T-helper 22 cell (primary cell): Measurements from ENCODE around the gene C19orf18.
"Not testable (repeated sequence)": the region's sequence is repeated elsewhere in the genome, so short reads cannot be mapped to it uniquely, and the experiment has no call there.

ENCODE experiments used
- DNase-seq: peaks from one replicate; pipeline ENCODE4 v3.0.0-alpha.2; 2020; ENCODE audit warnings: low read depth

The C19orf18 gene

DNA sequence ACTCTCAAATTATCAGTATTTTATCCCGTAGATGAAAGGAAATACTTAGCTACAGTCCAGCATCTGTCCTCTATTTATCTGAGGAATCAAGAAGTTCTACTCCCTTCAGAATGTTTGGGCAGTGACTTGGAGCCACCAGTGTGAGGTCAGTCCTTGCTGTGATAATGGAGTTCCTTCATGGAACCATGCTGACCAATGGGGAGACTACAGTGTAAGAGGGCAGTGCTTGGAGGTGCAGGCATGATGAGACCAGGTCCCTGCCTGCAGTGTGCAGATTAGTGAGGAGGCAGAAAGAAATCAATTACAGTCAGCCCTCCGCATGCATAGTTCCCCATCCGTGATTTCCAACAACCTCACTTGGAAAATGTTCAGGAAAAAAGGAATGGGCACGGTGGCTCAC is at the start of gene C19orf18:
TSS of gene C19orf18 (minus strand) at position 101 of the 400 bp plus-strand sequence. CDS start 102 bp downstream, outside the sequence.
- no peak for DNase-seq

DNA sequence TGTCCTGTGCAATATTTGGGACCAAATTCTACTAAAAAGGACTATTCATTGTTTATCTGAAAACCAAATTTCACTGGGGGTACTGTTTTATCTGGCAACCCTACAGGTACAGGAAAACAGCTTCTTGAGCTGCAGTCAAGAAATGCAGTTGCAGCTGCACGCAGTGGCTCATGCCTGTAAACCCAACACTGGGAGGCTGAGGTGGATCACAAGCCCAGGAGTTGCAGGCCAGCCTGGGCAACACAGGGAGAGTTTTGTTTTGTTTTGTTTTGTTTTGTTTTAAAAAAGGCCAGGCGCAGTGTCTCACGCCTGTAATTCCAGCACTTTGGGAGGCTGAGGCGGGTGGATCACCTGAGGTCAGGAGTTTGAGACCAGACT is 47.9 kb upstream of the C19orf18 start:
- DNase-seq, result no peak

DNA sequence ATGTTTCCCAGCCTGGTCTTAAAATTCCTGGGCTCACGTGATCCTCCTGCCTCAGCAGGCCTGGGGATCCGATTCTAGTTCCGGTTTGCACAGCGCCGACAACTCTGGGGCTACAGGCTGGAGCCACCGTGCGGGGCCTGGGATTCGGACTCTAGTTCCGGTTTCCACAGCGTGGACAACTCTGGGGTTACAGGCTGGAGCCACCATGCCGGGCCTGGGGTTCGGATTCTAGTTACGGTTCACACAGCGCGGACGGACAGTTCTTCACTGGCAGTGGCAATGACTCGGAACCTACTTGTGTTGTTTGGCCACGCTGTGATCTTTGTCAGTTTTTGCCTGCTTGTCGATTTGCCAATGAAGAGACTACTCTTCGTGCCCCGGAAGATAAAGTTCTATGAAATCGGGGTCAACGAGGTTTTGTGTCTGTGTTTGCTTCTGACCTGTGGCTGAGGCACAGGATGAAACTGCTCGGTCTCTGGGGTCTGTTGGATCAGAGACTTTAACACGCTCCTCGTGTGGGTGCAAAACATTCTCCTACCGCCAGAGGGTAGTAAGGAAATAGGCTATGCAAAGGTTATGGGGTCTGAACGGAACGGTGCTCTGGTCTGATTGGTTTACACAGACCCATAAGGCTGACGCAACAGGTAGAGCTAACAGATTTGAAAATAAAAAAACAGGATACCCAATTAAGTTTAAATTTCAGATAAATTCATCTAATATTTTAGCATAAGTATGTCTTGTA is 47.4 kb upstream of the C19orf18 start:
- DNase-seq, result no peak

DNA sequence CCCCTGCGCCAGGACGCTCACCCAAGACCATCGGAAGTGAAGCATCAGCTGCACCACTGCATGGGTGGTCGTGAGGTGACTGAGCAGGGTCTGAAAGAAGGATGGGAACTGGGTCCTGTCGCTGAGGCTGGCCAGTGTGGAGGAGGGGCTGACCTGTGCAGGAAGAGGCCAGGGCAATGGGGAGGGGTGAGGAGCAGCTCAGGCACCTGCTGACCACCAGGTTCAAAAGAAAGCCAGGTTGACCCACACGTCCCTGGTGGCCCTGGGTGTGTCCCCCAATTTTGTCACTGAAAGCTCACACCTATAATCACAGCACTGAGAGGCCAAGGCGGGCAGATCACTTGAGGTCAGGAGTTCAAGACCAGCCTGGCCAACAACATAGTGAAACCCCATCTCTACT is 45.8 kb upstream of the C19orf18 start:
- DNase-seq, result no peak

DNA sequence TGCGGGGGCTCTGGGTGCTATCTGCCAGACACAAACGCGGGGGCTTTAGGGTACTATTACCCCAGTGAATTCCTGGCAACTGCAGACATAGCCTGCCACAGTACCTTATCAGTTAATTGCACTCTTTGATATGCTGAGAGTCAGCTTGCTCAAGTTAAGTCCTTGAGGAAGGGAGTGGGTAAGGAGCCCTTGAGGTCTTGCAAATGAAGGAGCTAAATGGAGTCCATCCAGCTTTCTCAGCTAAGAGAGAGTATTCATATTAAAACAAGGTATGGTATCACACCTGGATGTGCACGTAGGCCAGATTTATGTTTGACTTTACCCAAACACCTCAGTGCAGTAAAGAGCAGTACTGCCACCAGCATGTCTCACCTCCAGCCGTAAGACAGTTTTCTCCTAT is 39.8 kb upstream of the C19orf18 start:
- DNase-seq, result no peak

DNA sequence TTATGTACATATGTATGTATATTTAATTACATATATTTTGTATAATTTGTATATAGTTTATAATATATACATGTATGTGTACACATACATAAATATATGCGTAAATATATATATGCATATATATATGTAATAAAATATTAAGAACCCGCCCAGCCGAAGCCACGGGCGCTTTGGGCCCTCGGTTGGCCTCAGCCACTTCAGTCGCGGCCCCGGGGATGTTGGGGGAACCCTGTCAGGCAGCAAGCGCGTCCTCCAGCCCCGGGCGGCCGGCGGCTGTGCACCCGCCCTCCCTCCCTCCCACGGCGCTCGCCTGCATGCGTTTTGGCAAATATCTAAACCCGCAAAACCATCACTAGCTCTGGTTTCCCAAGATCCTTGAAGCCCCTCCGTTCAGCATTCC is 36.2 kb upstream of the C19orf18 start:
- DNase-seq, result no peak

DNA sequence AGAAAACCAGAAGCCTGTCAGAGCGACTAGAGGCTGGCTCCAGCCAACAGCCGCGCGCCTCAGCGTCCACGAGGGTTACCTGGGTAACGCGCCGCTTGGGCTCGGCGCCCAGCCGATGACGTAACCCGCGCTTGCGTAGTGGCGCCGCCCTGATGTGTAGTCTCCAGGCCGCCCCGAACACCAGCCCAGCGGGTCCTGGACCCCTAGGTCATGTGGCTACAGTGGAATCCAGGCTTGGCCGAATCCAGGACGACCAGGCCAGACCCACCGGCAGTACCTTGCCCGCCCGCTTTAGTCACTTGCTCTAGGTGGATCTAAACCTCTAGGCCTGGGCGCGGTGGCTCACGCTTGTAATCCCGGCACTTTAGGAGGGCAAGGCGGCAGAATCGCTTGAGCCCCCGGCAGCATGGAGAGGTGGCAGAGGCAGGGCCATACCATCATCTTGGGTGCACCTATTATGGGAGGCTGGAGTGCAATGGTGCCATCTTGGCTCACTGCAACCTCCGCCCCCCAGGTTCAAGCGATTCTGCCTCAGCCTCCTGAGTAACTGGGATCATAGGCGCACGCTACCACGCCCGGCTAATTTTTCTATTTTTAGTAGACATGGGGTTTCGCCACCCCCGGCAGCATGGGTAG is 35.5 kb upstream of the C19orf18 start:
- DNase-seq, result no peak

DNA sequence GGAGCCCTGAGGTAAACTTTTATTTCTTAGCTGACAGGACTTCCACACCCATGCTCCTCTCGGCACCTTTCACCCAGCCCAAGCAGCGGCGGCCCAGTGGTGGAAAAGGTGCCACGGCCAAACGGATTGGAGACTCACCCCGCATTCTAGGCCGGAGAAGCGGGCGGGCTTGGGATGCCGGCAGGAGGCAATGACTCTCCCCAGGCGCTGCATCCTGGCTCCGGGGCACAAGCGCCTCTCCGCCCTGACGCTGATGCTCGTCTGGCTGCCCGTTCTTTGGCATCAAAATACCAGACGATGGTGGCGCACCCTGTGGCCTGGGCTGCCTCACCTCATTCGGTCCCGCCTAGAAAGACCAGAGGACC is 34.9 kb upstream of the C19orf18 start:
- no peak for DNase-seq

DNA sequence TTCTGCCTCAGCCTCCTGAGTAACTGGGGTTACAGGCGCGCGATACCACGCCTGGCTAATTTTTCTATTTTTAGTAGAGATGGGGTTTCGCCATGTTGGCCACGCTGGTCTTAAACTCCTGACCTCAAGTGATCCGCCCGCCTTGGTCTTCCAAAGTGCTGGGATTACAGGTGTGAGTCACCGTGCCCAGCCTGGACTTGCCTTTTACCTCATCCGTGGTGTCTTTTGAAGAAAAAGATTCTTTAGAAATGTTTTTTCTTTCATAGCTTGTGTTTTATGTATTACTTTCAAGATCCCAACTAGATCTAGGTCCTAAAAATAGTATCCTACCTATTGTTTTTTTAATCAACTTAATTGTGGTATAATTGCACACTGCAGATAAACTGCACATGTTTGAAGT is 34.5 kb upstream of the C19orf18 start:
- DNase-seq, result not testable (repeated sequence)

DNA sequence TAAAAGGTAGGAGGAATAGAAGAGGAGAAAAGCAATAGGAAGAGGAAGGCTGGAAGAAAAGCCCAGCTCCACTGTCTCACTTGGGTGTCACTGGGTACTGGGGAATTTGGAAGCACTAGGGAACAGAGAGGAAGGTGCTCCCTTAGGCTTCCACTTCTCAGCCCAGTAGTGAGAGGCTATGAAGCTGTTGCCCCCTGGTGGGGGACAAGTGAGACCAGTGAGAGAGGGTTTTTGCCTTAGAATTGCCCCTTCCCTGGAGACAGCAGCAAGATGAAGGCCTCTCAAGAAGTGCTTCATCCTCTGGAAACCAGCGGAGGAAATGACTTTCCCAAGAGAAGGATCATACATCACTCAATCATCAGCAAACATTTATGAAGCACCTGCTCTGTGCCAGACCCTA is 33.0 kb upstream of the C19orf18 start:
- no peak for DNase-seq

DNA sequence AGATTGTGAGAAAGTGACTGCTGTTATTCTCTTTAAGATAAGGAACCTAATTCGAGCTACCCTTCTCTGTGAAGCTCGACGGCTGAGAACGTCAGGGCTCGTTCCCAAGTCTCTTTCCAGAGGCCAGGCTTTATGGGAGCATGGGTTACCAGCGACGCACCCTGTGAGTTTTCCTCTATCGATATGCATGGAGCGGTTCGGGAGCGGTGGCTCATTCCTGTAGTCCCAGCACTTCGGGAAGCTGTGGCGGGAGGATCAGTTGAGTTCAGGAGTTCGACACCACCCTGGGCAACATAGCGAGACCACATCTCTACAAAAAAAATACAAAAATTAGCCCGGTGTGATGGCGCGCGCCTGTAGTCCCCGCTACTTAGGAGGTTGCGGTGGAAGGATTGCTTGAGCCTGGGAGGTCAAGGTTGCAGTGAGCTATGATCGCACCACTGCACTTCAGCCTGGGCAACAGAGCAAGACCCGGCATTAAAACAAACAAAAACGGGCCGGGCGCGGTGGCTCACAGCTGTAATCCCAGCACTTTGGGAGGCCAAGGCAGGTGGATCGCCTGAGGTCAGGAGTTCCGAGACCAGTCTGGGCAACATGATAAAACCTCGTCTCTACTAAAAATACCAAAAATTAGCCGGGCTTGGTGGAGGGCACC is 29.0 kb upstream of the C19orf18 start:
- no peak for DNase-seq

DNA sequence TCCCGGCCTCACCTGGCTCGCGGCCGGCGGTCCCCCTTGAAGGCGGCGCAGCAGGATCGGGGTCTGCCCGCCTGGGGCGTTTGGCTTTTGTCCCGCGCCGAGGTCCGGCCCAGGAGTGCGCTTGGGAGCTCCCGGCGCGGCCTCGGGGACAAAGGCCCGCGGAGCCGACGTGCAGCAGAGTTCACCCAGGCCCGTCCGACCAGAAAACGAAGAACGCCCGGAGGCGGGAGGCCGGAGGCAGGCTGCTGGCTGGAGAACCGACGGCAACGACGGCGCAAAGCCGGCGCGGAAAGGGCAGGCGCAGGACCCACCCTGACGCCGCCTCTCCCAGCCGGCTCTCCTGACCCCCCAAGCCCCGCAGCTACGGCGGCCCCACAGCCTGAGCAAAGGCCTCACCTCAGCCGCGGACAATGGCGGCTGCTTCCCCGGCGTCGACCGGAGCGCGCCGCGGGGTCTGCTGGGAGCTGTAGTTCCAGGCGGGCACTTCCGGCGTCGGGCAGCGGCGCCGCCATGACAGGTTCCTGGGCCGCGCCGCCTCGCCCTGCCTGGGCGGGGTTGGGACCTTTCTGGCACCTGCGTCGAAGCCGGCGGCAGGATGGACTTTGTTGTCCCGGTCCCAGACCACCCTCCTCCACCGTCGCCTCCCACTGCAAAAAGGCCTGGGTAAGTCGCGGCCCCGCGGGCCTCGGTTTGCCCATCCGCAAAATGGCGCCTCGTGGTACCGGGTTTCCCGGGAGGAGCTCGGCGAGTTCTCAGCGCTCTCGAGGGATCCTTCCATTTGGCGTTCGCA is 28.2 kb upstream of the C19orf18 start, which contains the start of gene ZNF606:
TSS of gene ZNF606 (minus strand) at position 437 of the 790 bp plus-strand sequence. CDS start 1,501 bp downstream, outside the sequence.
- peak; percentile 71 for DNase-seq

DNA sequence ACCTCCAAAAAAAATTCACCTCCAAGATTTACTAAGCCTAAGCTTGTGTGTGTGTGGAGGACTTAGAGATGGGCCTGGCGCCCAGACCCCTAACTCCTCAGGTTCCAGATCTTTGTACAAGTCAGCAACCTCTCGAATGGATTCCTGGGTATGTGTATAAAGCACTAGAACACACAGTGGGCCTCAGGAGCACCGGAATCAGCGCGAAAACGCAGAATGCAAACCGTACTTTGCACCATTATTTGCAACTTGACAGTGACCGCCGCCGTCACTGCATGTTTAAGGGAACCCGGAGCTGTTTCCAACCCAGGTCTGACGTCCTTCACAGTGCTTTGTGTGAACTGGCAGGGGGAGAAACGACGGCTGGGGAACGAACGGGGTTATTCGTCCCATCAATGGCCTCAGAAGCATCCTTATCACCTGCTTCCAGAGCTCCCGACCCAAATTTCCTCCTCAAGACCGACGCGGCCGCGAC is 27.6 kb upstream of the C19orf18 start:
- no peak for DNase-seq

DNA sequence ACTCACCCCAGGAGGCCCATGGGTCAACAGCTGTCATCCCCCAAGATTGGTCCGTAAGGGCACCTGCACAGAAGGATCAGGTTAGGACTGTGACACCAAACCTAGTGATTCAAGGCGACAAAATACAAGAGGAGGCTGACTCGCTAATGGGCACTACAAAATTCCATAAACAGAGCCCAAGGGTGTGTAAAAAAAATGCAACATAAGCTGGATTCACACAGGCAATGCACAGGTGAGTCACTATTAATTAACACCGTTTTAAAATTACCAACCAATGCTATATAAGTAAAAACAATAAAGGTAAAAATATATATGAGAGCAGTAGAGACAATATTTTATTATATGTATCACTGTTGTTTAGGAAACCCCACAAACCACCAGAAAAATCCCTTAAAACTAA is 26.3 kb upstream of the C19orf18 start:
- DNase-seq, result no peak

DNA sequence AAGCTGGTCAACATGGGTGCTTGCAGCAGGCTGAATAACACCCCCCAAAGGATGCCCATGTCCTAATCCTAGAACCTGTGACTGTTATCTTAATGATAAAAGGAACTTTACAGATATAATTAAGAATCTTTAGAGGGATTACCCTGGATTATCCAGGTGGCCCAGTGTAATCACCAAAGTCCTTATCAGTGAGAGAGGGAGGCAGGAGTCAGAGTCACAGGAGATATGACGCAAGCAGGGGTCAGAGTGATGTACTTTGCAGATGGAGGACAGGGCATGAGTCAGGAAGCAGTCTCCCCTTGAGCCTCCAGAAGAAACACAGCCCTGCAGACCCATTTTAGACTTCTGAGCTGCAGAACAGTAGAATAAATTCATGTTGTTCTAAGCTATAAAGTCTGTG is 18.5 kb upstream of the C19orf18 start:
- DNase-seq, result no peak

DNA sequence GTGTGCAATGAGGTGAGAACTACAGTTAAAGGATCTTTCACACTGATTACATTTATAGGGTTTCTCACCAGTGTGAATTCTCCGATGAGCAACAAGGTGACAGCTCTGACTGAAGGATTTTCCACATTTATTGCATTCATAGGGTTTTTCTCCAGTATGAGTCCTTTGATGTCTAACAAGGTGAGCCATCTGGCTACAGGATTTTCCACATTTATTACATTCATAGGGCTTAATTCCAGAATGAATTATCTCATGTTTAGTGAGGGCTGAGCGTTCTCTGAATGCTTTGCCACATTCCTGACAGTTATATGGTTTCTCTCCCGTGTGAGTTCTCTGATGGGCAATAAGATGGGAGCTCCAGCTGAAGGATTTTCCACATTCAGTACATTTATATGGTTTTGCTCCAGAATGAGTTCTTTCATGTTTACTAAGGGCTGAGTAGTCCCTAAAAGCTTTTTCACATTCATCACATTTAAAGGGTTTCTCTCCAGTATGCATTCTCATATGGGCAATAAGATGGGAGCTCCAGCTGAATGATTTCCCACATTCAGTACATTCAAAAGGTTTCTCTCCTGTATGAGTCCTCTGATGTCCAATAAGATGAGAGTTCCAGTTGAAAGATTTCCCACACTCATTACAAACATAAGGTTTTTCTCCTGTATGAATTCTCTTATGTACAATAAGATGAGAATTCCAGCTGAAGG is 4.4 kb upstream of the C19orf18 start:
- no peak for DNase-seq

DNA sequence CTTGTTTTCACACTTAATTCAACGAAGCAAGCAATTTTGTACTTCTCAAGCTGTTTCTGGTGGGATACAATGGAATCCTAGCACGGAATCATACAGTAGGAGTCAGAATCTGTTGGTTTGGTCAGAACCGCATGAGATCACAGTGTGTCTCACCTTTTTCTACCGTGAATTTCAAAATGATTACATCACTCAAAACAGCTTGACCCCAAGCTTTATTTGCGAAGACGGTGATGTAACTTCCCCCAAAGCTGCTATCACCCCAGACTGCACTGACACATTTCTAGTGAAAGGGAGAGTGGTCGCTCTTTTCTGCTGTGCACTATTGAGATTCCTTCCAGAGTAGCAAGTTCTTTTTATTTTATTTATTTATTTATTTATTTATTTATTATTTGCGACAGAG is 9.6 kb downstream of the C19orf18 start:
- no peak for DNase-seq

DNA sequence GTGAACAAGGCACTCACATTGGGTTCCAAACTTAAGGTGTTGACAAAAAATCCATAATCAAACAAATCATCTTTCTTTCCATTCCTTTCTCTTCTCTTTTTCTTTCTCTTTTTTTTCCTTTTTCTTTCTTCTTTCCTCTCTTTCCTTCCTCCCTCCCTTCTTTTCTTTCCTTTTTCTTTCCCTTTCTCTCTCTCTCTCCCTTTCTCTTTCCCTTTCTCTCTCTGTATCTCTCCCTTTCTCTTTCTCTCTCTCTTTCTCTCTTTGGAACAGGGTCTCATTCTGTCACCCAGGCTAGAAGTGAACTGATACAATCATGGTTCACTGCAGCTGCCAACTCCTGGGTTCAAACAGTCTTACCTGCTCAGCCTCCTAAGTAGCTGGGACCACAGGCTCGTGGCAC is 12.5 kb downstream of the C19orf18 start:
- DNase-seq, result no peak

DNA sequence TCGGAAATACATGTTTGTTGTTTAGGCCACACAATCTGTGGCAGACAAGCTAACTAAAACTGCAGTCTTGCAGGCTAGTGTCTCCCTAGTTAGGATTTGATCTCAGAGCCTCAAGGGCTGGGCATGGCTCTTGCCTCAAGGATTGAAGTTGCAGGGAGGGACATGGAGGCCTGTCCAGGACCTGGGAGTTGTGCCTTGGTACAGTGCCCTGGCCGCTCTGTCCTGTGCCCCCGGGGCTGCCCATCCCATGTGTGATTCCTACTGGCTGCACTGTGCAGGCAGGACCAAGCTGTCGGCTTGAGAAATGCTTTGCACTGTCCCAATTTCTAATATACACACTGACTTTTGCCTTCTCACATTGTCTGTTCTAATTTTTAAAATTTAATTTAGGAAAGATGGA is 19.3 kb downstream of the C19orf18 start:
- no peak for DNase-seq

DNA sequence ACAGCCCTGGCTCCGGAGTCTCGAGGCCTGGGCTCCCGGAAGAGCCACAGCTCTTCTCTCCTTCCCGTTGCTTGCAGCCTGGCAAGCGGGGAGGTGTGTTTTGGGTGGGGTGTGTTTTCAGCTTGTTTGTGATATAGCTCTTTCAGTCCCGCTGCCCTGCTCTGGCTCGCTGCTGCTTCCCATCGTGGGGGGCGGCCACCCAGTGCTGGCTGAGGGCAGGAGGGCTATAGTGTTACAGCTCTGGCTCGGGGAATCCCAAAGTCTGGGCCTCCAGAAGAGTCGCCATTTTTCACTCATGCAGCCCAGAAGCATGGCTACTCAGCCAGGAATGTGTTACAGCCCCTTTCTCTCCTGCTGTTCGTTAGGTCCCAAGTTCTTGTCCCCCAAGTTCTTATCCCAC is 24.6 kb downstream of the C19orf18 start:
- no peak for DNase-seq

DNA sequence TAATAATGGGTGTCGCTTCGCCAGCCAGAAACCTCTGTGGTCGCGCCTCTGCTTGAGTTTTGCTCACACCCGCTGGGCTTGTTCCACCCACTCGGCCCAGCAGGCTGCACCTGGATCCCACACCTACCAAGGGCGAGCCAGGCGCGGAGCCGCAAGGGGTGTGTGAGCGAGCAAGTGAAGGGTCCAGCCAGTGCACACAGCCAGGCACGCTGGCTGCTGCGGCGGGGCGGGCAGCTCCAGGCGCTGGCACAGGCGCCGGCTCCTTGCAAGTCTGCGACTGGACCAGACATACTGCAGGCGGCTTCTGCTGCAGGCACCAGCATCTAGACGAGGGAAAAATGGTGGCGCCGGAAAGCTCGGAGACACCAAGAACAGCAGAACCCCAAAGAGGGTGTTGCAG is 25.0 kb downstream of the C19orf18 start:
- DNase-seq, result no peak
